Keratinocyte (primary cell): ENCODE data around the gene STIP1. TPM values are rescaled to one million over a fixed set of nuclear protein-coding genes. Genes with fewer than 3 reads are reported as not detected.

ENCODE experiments used
- DNase-seq: peaks from one replicate; pipeline ENCODE4 v3.0.0-alpha.2; 2011; ENCODE audit warnings: low read depth, missing footprints, low spot score
- FAIRE-seq: peaks from 2 replicates; lab custom pipeline; 2011; peaks lifted over from hg19 to GRCh38; lab: Jason Lieb, UNC
- H2AFZ ChIP-seq: 2 replicates; pipeline ENCODE4 v1.6.0; 2012; ENCODE audit warnings: low read length, control low read depth, inconsistent platforms; ENCODE audit not compliant: control insufficient read depth
- H3K27ac ChIP-seq: 2 replicates; pipeline ENCODE4 v1.5.1; 2011; ENCODE audit warnings: low read length; ENCODE audit not compliant: control insufficient read depth, insufficient read depth
- H3K27me3 ChIP-seq: 3 replicates; pipeline ENCODE4 v1.6.0; 2011; ENCODE audit warnings: low read length; ENCODE audit not compliant: control insufficient read depth, insufficient read depth; ENCODE audit errors: extremely low read depth
- H3K36me3 ChIP-seq, 2 experiments: 2 replicates in 1 of 2; 3 replicates in 1 of 2; pipeline ENCODE4 v1.5.1; 2011; ENCODE audit warnings: low read length in 2 of 2, mild to moderate bottlenecking in 1 of 2; ENCODE audit not compliant: control insufficient read depth in 2 of 2, insufficient read depth in 2 of 2; ENCODE audit errors: extremely low read depth in 1 of 2
- H3K4me1 ChIP-seq: 3 replicates; pipeline ENCODE4 v1.5.1; 2011; ENCODE audit warnings: low read length; ENCODE audit not compliant: control insufficient read depth, insufficient read depth; ENCODE audit errors: extremely low read depth
- H3K4me2 ChIP-seq: 3 replicates; pipeline ENCODE4 v1.6.0; 2011; ENCODE audit warnings: low read depth, low read length; ENCODE audit not compliant: control insufficient read depth, insufficient read depth; ENCODE audit errors: extremely low read depth
- H3K4me3 ChIP-seq, 3 experiments: fragments of 200-600 bp in 1 of 3; sonication (generic) in 1 of 3; 2 replicates in 2 of 3; 3 replicates in 1 of 3; pipeline ENCODE4 v1.5.1; 2011 to 2016; ENCODE audit warnings: low read length in 3 of 3, mild to moderate bottlenecking in 3 of 3, control low read depth in 2 of 3, inconsistent platforms in 1 of 3, low read depth in 1 of 3, mixed read lengths in 1 of 3, mixed run types in 1 of 3, moderate library complexity in 1 of 3; ENCODE audit not compliant: control insufficient read depth in 2 of 3, insufficient read depth in 2 of 3; ENCODE audit errors: extremely low read depth in 1 of 3
- H3K79me2 ChIP-seq: 2 replicates; pipeline ENCODE4 v1.6.0; 2012; ENCODE audit warnings: low read length; ENCODE audit not compliant: control insufficient read depth, insufficient read depth
- H3K9ac ChIP-seq: 3 replicates; pipeline ENCODE4 v1.6.0; 2011; ENCODE audit warnings: low read length; ENCODE audit not compliant: control insufficient read depth, insufficient read depth; ENCODE audit errors: extremely low read depth
- H3K9me1 ChIP-seq: 3 replicates; pipeline ENCODE4 v1.6.0; 2011; ENCODE audit warnings: low read length; ENCODE audit not compliant: control insufficient read depth, insufficient read depth; ENCODE audit errors: extremely low read depth
- H3K9me3 ChIP-seq: 2 replicates; pipeline ENCODE4 v1.5.1; 2012; ENCODE audit warnings: low read depth, low read length; ENCODE audit not compliant: control insufficient read depth
- H4K20me1 ChIP-seq: 3 replicates; pipeline ENCODE4 v1.6.0; 2011; ENCODE audit warnings: low read length; ENCODE audit not compliant: control insufficient read depth, insufficient read depth; ENCODE audit errors: extremely low read depth
- CTCF ChIP-seq, 3 experiments: IDR thresholded peaks in 1 of 3; conservative IDR thresholded peaks in 1 of 3; optimal IDR thresholded peaks in 1 of 3; 2 replicates in 2 of 3; 3 replicates in 1 of 3; pipeline versions ENCODE3 to v1.5.1; 2011; ENCODE audit warnings: low read length in 3 of 3, mild to moderate bottlenecking in 3 of 3, moderate library complexity in 2 of 3, control low read depth in 1 of 3, inconsistent platforms in 1 of 3; ENCODE audit not compliant: insufficient read depth in 2 of 3; ENCODE audit errors: extremely low read depth in 1 of 3
- EZH2 ChIP-seq: IDR thresholded peaks from one replicate; pipeline ENCODE4 v1.6.1; 2012; ENCODE audit warnings: inconsistent platforms, mild to moderate bottlenecking, low read length, moderate library complexity
- dilution Hi-C: fragments of 300-500 bp; cut with MboI; formaldehyde crosslinking; loops from one replicate; pipeline ENCODE4 v1.7.0; 2020; ENCODE audit warnings: low sequenced_read_pairs; ENCODE audit not compliant: extremely low pct_ligation_motif_present
- polyA plus RNA-seq, 5 experiments: library from polyadenylated mRNA; depleted of rRNA in 3 of 5; stranded (reverse) in 3 of 5; stranded (forward) in 1 of 5; unstranded in 1 of 5; fragments of >200 nt; gene quantifications; 1 replicate in 1 of 5; 2 replicates in 3 of 5; 3 replicates in 1 of 5; pipeline versions ENCODE4 v1.2.1 to v1.2.3, GENCODE V29; 2011 to 2012; ENCODE audit warnings: missing spikeins in 2 of 5, low read depth in 1 of 5, low replicate concordance in 1 of 5

Gene STIP1
- polyA plus RNA-seq, 1 donor (not counting 4 experiments of a cell fraction or from before 2014, with no cell fraction given), result 206 TPM

- Histone ChIP-seq H3K4me3 (no peak overlapping the region), H4K20me1 (no peaks in the 10 kb centered on the region), H3K36me3 (peaks cover 2 to 6% of the 10 kb centered on the region in 2 experiments), H3K79me2 (no peaks in the 10 kb centered on the region), H3K4me1 (peaks cover 10% of the 10 kb centered on the region), H3K27ac (no peak overlapping the region), H2AFZ (no peak overlapping the region), H3K9me1 (no peaks in the 10 kb centered on the region), H3K9ac (no peak overlapping the region), H3K9me3 (no peaks in the 10 kb centered on the region), H3K4me2 (no peak overlapping the region), H3K27me3 (no peaks in the 10 kb centered on the region)
- no peak for FAIRE-seq
- DNase-seq, result no peak
- dilution Hi-C loops, result no loop called here
- TF ChIP-seq CTCF (optimal IDR thresholded peaks at IDR 0.05 in 1 of 3, IDR thresholded peaks at IDR 0.05 in 1 of 3, conservative IDR thresholded peaks at IDR 0.05 in 1 of 3; ENCODE audit: extremely low read depth in 1 of 3, insufficient read depth in 2 of 3, low read length in 3 of 3) (no peak), EZH2 (no peak)
Observed at GRCh38 chr11:64219354-64219684, 33.3 kb downstream of the STIP1 start.

- Histone ChIP-seq H3K4me3 (no peak overlapping the region), H3K4me1 (peaks cover 10% of the 10 kb centered on the region), H3K27ac (no peak overlapping the region), H2AFZ (no peak overlapping the region), H3K27me3 (no peaks in the 10 kb centered on the region), H3K9me1 (no peaks in the 10 kb centered on the region), H3K9me3 (no peaks in the 10 kb centered on the region), H3K4me2 (no peak overlapping the region), H3K36me3 (peaks cover 2 to 6% of the 10 kb centered on the region in 2 experiments), H3K79me2 (no peaks in the 10 kb centered on the region), H3K9ac (no peak overlapping the region), H4K20me1 (no peaks in the 10 kb centered on the region)
- no peak for DNase-seq
- dilution Hi-C loops, result no loop called here
- no peak for TF ChIP-seq CTCF (optimal IDR thresholded peaks at IDR 0.05 in 1 of 3, IDR thresholded peaks at IDR 0.05 in 1 of 3, conservative IDR thresholded peaks at IDR 0.05 in 1 of 3; ENCODE audit: extremely low read depth in 1 of 3, insufficient read depth in 2 of 3, low read length in 3 of 3)
- no peak for TF ChIP-seq EZH2
- no peak for FAIRE-seq
Observed at GRCh38 chr11:64219755-64220154, 33.8 kb downstream of the STIP1 start.
